Measurements from ENCODE around the gene C1orf185.

C1orf185 gene

GRCh38 chr1:51147394-51147793, 45.4 kb downstream of the C1orf185 start:
- H3K36me3 ChIP-seq (ENCODE audit: control insufficient read depth in 1 of 2, insufficient read depth in 2 of 2, low read length in 2 of 2) = no peaks in the 10 kb centered on the region
- H2AK5ac ChIP-seq (ENCODE audit: low read length) = no peak overlapping the region
- no peak overlapping the region for H4K8ac ChIP-seq (ENCODE audit: low read depth, low read length)
- H3K79me1 ChIP-seq (ENCODE audit: low read length) = no peaks in the 10 kb centered on the region
- H3K4ac ChIP-seq (ENCODE audit: low read depth, low read length) = no peak overlapping the region
- no peaks in the 10 kb centered on the region for H3K79me2 ChIP-seq (ENCODE audit: control insufficient read depth, insufficient read depth, low read length, poor library complexity)
- no CpG with 5 or more reads among the region's 2 CpGs for WGBS (ENCODE audit: extremely low coverage, insufficient coverage, insufficient read length)
- H3K9me3 ChIP-seq (ENCODE audit: insufficient read depth, low read depth, low read length) = no peaks in the 10 kb centered on the region
- no peak overlapping the region for H3K18ac ChIP-seq (ENCODE audit: low read length)
- H3K14ac ChIP-seq (ENCODE audit: low read length) = no peak overlapping the region
- H3K4me3 ChIP-seq (ENCODE audit: low read depth, low read length) = no peak overlapping the region
- H2BK120ac ChIP-seq (ENCODE audit: insufficient read depth, low read length, poor library complexity) = no peak overlapping the region
- no peak overlapping the region for H2BK12ac ChIP-seq (ENCODE audit: low read length)
- no peak overlapping the region for H2AFZ ChIP-seq (ENCODE audit: insufficient read depth, low read length, poor library complexity)
- H3K4me2 ChIP-seq (ENCODE audit: low read length) = no peak overlapping the region
- no peaks in the 10 kb centered on the region for H3K27me3 ChIP-seq (ENCODE audit: insufficient read depth, low read length)
- no peaks in the 10 kb centered on the region for H3K4me1 ChIP-seq (ENCODE audit: control insufficient read depth in 1 of 2, insufficient read depth in 2 of 2, low read length in 2 of 2)
- no peak overlapping the region for H4K12ac ChIP-seq (ENCODE audit: low read depth, low read length)
- H3K9ac ChIP-seq (ENCODE audit: low read length) = no peak overlapping the region
- H3K23ac ChIP-seq (ENCODE audit: low read length) = no peak overlapping the region
- no peak for DNase-seq
- H4K91ac ChIP-seq (ENCODE audit: low read depth, low read length) = no peak overlapping the region
- no peak overlapping the region for H3K27ac ChIP-seq (ENCODE audit: low read depth, low read length)
- H2BK5ac ChIP-seq (ENCODE audit: low read depth, low read length, poor library complexity) = no peak overlapping the region

- Histone ChIP-seq H4K91ac (ENCODE audit: low read depth, low read length) (no peak overlapping the region), H3K4me1 (ENCODE audit: control insufficient read depth in 1 of 2, insufficient read depth in 2 of 2, low read length in 2 of 2) (no peaks in the 10 kb centered on the region), H2BK120ac (ENCODE audit: insufficient read depth, low read length, poor library complexity) (no peak overlapping the region), H4K8ac (ENCODE audit: low read depth, low read length) (no peak overlapping the region), H3K27me3 (ENCODE audit: insufficient read depth, low read length) (no peaks in the 10 kb centered on the region), H3K4ac (ENCODE audit: low read depth, low read length) (no peak overlapping the region), H3K18ac (ENCODE audit: low read length) (no peak overlapping the region), H3K23ac (ENCODE audit: low read length) (no peak overlapping the region), H3K9me3 (ENCODE audit: insufficient read depth, low read depth, low read length) (no peaks in the 10 kb centered on the region), H3K4me2 (ENCODE audit: low read length) (no peak overlapping the region), H2BK12ac (ENCODE audit: low read length) (no peak overlapping the region), H3K14ac (ENCODE audit: low read length) (no peak overlapping the region), H3K79me1 (ENCODE audit: low read length) (no peaks in the 10 kb centered on the region), H2AK5ac (ENCODE audit: low read length) (no peak overlapping the region), H3K79me2 (ENCODE audit: control insufficient read depth, insufficient read depth, low read length, poor library complexity) (no peaks in the 10 kb centered on the region), H3K9ac (ENCODE audit: low read length) (no peak overlapping the region), H2BK5ac (ENCODE audit: low read depth, low read length, poor library complexity) (no peak overlapping the region), H4K12ac (ENCODE audit: low read depth, low read length) (no peak overlapping the region), H3K27ac (ENCODE audit: low read depth, low read length) (no peak overlapping the region), H3K4me3 (ENCODE audit: low read depth, low read length) (no peak overlapping the region), H3K36me3 (ENCODE audit: control insufficient read depth in 1 of 2, insufficient read depth in 2 of 2, low read length in 2 of 2) (no peaks in the 10 kb centered on the region), H2AFZ (ENCODE audit: insufficient read depth, low read length, poor library complexity) (no peak overlapping the region)
- WGBS (ENCODE audit: extremely low coverage, insufficient coverage, insufficient read length) = no CpG with 5 or more reads among the region's 1 CpG
- no peak for DNase-seq
These were observed 52.7 kb downstream of the C1orf185 start for GRCh38 chr1:51154776-51155175.

- H2AK5ac ChIP-seq (ENCODE audit: low read length) = no peak overlapping the region
- H3K4me1 ChIP-seq (ENCODE audit: control insufficient read depth in 1 of 2, insufficient read depth in 2 of 2, low read length in 2 of 2) = no peaks in the 10 kb centered on the region
- H3K4me3 ChIP-seq (ENCODE audit: low read depth, low read length) = no peak overlapping the region
- no peak overlapping the region for H3K18ac ChIP-seq (ENCODE audit: low read length)
- H3K27ac ChIP-seq (ENCODE audit: low read depth, low read length) = no peak overlapping the region
- no peak overlapping the region for H4K12ac ChIP-seq (ENCODE audit: low read depth, low read length)
- no peaks in the 10 kb centered on the region for H3K79me1 ChIP-seq (ENCODE audit: low read length)
- no peak overlapping the region for H4K91ac ChIP-seq (ENCODE audit: low read depth, low read length)
- no peak overlapping the region for H4K8ac ChIP-seq (ENCODE audit: low read depth, low read length)
- H2BK120ac ChIP-seq (ENCODE audit: insufficient read depth, low read length, poor library complexity) = no peak overlapping the region
- H3K9me3 ChIP-seq (ENCODE audit: insufficient read depth, low read depth, low read length) = no peaks in the 10 kb centered on the region
- H3K4me2 ChIP-seq (ENCODE audit: low read length) = no peak overlapping the region
- H3K36me3 ChIP-seq (ENCODE audit: control insufficient read depth in 1 of 2, insufficient read depth in 2 of 2, low read length in 2 of 2) = no peaks in the 10 kb centered on the region
- H3K23ac ChIP-seq (ENCODE audit: low read length) = no peak overlapping the region
- H3K27me3 ChIP-seq (ENCODE audit: insufficient read depth, low read length) = no peaks in the 10 kb centered on the region
- H3K9ac ChIP-seq (ENCODE audit: low read length) = no peak overlapping the region
- no peak overlapping the region for H3K14ac ChIP-seq (ENCODE audit: low read length)
- H2AFZ ChIP-seq (ENCODE audit: insufficient read depth, low read length, poor library complexity) = no peak overlapping the region
- no peaks in the 10 kb centered on the region for H3K79me2 ChIP-seq (ENCODE audit: control insufficient read depth, insufficient read depth, low read length, poor library complexity)
- no CpG with 5 or more reads among the region's 1 CpG for WGBS (ENCODE audit: extremely low coverage, insufficient coverage, insufficient read length)
- H2BK12ac ChIP-seq (ENCODE audit: low read length) = no peak overlapping the region
- no peak overlapping the region for H2BK5ac ChIP-seq (ENCODE audit: low read depth, low read length, poor library complexity)
- DNase-seq = no peak
- H3K4ac ChIP-seq (ENCODE audit: low read depth, low read length) = no peak overlapping the region
These were observed 54.7 kb downstream of the C1orf185 start for GRCh38 chr1:51156752-51157151.

GRCh38 chr1:51157395-51157794, 55.4 kb downstream of the C1orf185 start:
- Histone ChIP-seq H3K79me1 (ENCODE audit: low read length) (no peaks in the 10 kb centered on the region), H3K18ac (ENCODE audit: low read length) (no peak overlapping the region), H3K23ac (ENCODE audit: low read length) (no peak overlapping the region), H3K9ac (ENCODE audit: low read length) (no peak overlapping the region), H4K8ac (ENCODE audit: low read depth, low read length) (no peak overlapping the region), H4K91ac (ENCODE audit: low read depth, low read length) (no peak overlapping the region), H2BK120ac (ENCODE audit: insufficient read depth, low read length, poor library complexity) (no peak overlapping the region), H3K4ac (ENCODE audit: low read depth, low read length) (no peak overlapping the region), H3K4me2 (ENCODE audit: low read length) (no peak overlapping the region), H3K4me1 (ENCODE audit: control insufficient read depth in 1 of 2, insufficient read depth in 2 of 2, low read length in 2 of 2) (no peaks in the 10 kb centered on the region), H2BK5ac (ENCODE audit: low read depth, low read length, poor library complexity) (no peak overlapping the region), H2AK5ac (ENCODE audit: low read length) (no peak overlapping the region), H3K27ac (ENCODE audit: low read depth, low read length) (no peak overlapping the region), H2AFZ (ENCODE audit: insufficient read depth, low read length, poor library complexity) (no peak overlapping the region), H3K9me3 (ENCODE audit: insufficient read depth, low read depth, low read length) (no peaks in the 10 kb centered on the region), H4K12ac (ENCODE audit: low read depth, low read length) (no peak overlapping the region), H3K4me3 (ENCODE audit: low read depth, low read length) (no peak overlapping the region), H3K79me2 (ENCODE audit: control insufficient read depth, insufficient read depth, low read length, poor library complexity) (no peaks in the 10 kb centered on the region), H3K36me3 (ENCODE audit: control insufficient read depth in 1 of 2, insufficient read depth in 2 of 2, low read length in 2 of 2) (no peaks in the 10 kb centered on the region), H2BK12ac (ENCODE audit: low read length) (no peak overlapping the region), H3K14ac (ENCODE audit: low read length) (no peak overlapping the region), H3K27me3 (ENCODE audit: insufficient read depth, low read length) (no peaks in the 10 kb centered on the region)
- no CpG with 5 or more reads among the region's 4 CpGs for WGBS (ENCODE audit: extremely low coverage, insufficient coverage, insufficient read length)
- no peak for DNase-seq

Data from trophoblast cell (in vitro differentiated cells and primary cell).